GM12878 (cell line): ENCODE data around the gene C5orf15. TPM values are rescaled to one million over a fixed set of nuclear protein-coding genes. Genes with fewer than 3 reads are reported as not detected.

Source experiments
- ATAC-seq: fragments of 200-7000 bp; cut with Tn5 transposase; 3 replicates; pipeline ENCODE4 v1.9.1; 2020; ENCODE audit warnings: mild to moderate bottlenecking, moderate library complexity
- BruUV-seq: library from RNA; stranded (reverse); fragments of 400-500 nt; replicated peaks from 2 replicates; lab custom pipeline; 2021; lab: Mats Ljungman, UMichigan
- CTCF ChIA-PET: fragments of 300-600 bp; sonication (Branson Sonifier 250); formaldehyde crosslinking; extraction: SDS; loops from one replicate; lab custom pipeline; 2021; ENCODE audit warnings: inconsistent platforms; lab: Yijun Ruan, JAX
- POLR2A ChIA-PET: fragments of 350-600 bp; formaldehyde crosslinking; extraction: SDS; loops from one replicate; lab custom pipeline; 2021; ENCODE audit warnings: inconsistent platforms; lab: Charles Lee
- RAD21 ChIA-PET: fragments of 300-600 bp; sonication (Branson Sonifier 250); formaldehyde crosslinking; loops from one replicate; lab custom pipeline; 2023; ENCODE audit warnings: antibody characterized with exemption; ENCODE audit not compliant: unreplicated experiment; lab: Charles Lee
- SMC1A ChIA-PET: fragments of 300-600 bp; sonication (Branson Sonifier 250); formaldehyde crosslinking; loops from one replicate; lab custom pipeline; 2023; ENCODE audit not compliant: unreplicated experiment, uncharacterized antibody; lab: Charles Lee
- DNase-seq: peaks from one replicate; pipeline ENCODE4 v3.0.0-alpha.2; 2011; ENCODE audit warnings: low read depth, low spot score
- FAIRE-seq: peaks from 3 replicates; lab custom pipeline; 2011; peaks lifted over from hg19 to GRCh38; lab: Jason Lieb, UNC
- H2AFZ ChIP-seq: 2 replicates; pipeline ENCODE4 v1.6.0; 2011; ENCODE audit warnings: low read depth, low read length, control low read depth; ENCODE audit not compliant: control insufficient read depth
- H3K27ac ChIP-seq: 2 replicates; pipeline ENCODE4 v1.5.1; 2011; ENCODE audit warnings: control low read depth; ENCODE audit not compliant: control insufficient read depth, insufficient read depth
- H3K27me3 ChIP-seq, 2 experiments: replicated peaks in 1 of 2; 2 replicates each; pipeline versions ENCODE4 v1.6.0 to v1.6.1; 2011; ENCODE audit warnings: low read length in 1 of 2; ENCODE audit not compliant: control insufficient read depth in 2 of 2, insufficient read depth in 2 of 2
- H3K36me3 ChIP-seq, 2 experiments: 2 replicates each; pipeline ENCODE4 v1.5.1; 2011; ENCODE audit warnings: low read length in 1 of 2; ENCODE audit not compliant: control insufficient read depth in 2 of 2, insufficient read depth in 2 of 2
- H3K4me1 ChIP-seq: 2 replicates; pipeline ENCODE4 v1.6.1; 2011; ENCODE audit warnings: mild to moderate bottlenecking, low read length, moderate library complexity, mixed read lengths; ENCODE audit not compliant: control insufficient read depth, insufficient read depth
- H3K4me2 ChIP-seq: 2 replicates; pipeline ENCODE4 v1.6.0; 2011; ENCODE audit warnings: control low read depth; ENCODE audit not compliant: control insufficient read depth, insufficient read depth
- H3K4me3 ChIP-seq: fragments of 200-600 bp; sonication (generic); 2 replicates; pipeline ENCODE4 v1.5.1; 2016
- H3K79me2 ChIP-seq: 2 replicates; pipeline ENCODE4 v1.6.0; 2011; ENCODE audit warnings: low read length; ENCODE audit not compliant: control insufficient read depth, insufficient read depth
- H3K9ac ChIP-seq: 2 replicates; pipeline ENCODE4 v1.8.0; 2011; ENCODE audit warnings: low read length, control low read depth, mixed read lengths; ENCODE audit not compliant: control insufficient read depth, insufficient read depth
- H3K9me3 ChIP-seq: replicated peaks from 3 replicates; pipeline ENCODE4 v1.5.1; 2011; ENCODE audit warnings: mild to moderate bottlenecking, low read length; ENCODE audit not compliant: control insufficient read depth, insufficient read depth
- H4K20me1 ChIP-seq: 2 replicates; pipeline ENCODE4 v1.6.0; 2011; ENCODE audit not compliant: control insufficient read depth, insufficient read depth
- ASH2L ChIP-seq: fragments of 300-600, 200-600 bp; sonication (generic); IDR thresholded peaks from 2 replicates; pipeline ENCODE4 v1.6.1; 2017; ENCODE audit warnings: low read depth, mild to moderate bottlenecking, borderline replicate concordance
- BCL11A ChIP-seq: IDR thresholded peaks from 2 replicates; pipeline ENCODE4 v1.6.1; 2011; ENCODE audit warnings: low read depth, low read length
- EED ChIP-seq: sonication (generic); IDR thresholded peaks from 2 replicates; pipeline ENCODE4 v1.6.1; 2016; ENCODE audit warnings: antibody characterized with exemption, low read depth
- NRF1 ChIP-seq: conservative IDR thresholded peaks from 2 replicates; pipeline ENCODE4 v1.6.1; 2011; ENCODE audit warnings: mild to moderate bottlenecking, low read depth, low read length, improper control_type of control experiment
- POU2F2 ChIP-seq: IDR thresholded peaks from 3 replicates; pipeline ENCODE4 v1.6.1; 2011; ENCODE audit warnings: low read depth, mild to moderate bottlenecking, low read length, borderline replicate concordance
- RUNX3 ChIP-seq: IDR thresholded peaks from 2 replicates; pipeline ENCODE4 v1.6.1; 2012; ENCODE audit warnings: low read length, inconsistent platforms
- STAT3 ChIP-seq: IDR thresholded peaks from 2 replicates; pipeline ENCODE4 v1.6.1; 2011; ENCODE audit warnings: low read depth, low read length, improper control_type of control experiment
- SUPT20H ChIP-seq: IDR thresholded peaks from 2 replicates; pipeline ENCODE4 v1.6.1; 2011; ENCODE audit warnings: low read depth, mild to moderate bottlenecking, low read length, moderate library complexity, borderline replicate concordance; ENCODE audit not compliant: control insufficient read depth
- ZNF622 ChIP-seq: fragments of 450-650 bp; IDR thresholded peaks from 2 replicates; pipeline ENCODE4 v1.6.1; 2017; ENCODE audit warnings: mild to moderate bottlenecking, inconsistent platforms
- WGBS: methylation state at CpG from one replicate; pipeline ENCODE4 v1.1.6; 2016; ENCODE audit warnings: low lambda C conversion rate; ENCODE audit not compliant: insufficient replicate concordance, insufficient coverage; ENCODE audit errors: missing lambda C conversion rate; 5-methylcytosine and 5-hydroxymethylcytosine counted together
- in situ Hi-C: fragments of 300-500 bp; cut with MboI; formaldehyde crosslinking; loops from 9 replicates; pipeline ENCODE4 v1.14.3; 2018; ENCODE audit warnings: mixed read lengths
- intact Hi-C: fragments of 100-400 bp; cut with micrococcal nuclease; formaldehyde crosslinking; loops from one replicate; pipeline ENCODE4 v1.14.2; 2022; ENCODE audit not compliant: unreplicated experiment
- polyA plus RNA-seq, 11 experiments: library from polyadenylated mRNA; depleted of rRNA in 4 of 11; unstranded in 6 of 11; stranded (reverse) in 5 of 11; fragments of >200 nt; fragmentation: Nextera tagmentation in 4 of 11; fragmentation: Illumina TruSeq in 1 of 11; extraction: Ambion mirVana in 4 of 11; extraction: Trizol in 1 of 11; gene quantifications; 1 replicate in 1 of 11; 2 replicates in 10 of 11; pipeline versions ENCODE4 v1.2.1 to v1.2.3, GENCODE V29; 2011 to 2016; ENCODE audit warnings: inconsistent platforms in 2 of 11, missing spikeins in 2 of 11, low read depth in 1 of 11
- total RNA-seq, 4 experiments: library from RNA; depleted of rRNA in 3 of 4; stranded (reverse); fragments of >200 nt in 3 of 4; fragmentation: Illumina TruSeq in 1 of 4; extraction: Trizol in 1 of 4; gene quantifications; 2 replicates each; pipeline versions ENCODE4 v1.2.1 to v1.2.3, GENCODE V29; 2013 to 2021
- TF ChIP-seq, protein P1 (sequence below): fragments of 450-650 bp; IDR thresholded peaks from 2 replicates; pipeline ENCODE4 v1.6.1; 2016; ENCODE audit warnings: mild to moderate bottlenecking
- TF ChIP-seq, protein P2 (sequence below): IDR thresholded peaks from 2 replicates; pipeline ENCODE4 v1.6.1; 2012; ENCODE audit warnings: low read depth, low read length, improper control_type of control experiment
- TF ChIP-seq, protein P3 (sequence below): fragments of 450-650 bp; IDR thresholded peaks from 2 replicates; pipeline ENCODE4 v1.6.1; 2017; ENCODE audit warnings: low read depth, mild to moderate bottlenecking, moderate library complexity
- TF ChIP-seq, protein P4 (sequence below): fragments of 450-650 bp; IDR thresholded peaks from 2 replicates; pipeline ENCODE4 v1.6.1; 2016; ENCODE audit warnings: mild to moderate bottlenecking
- TF ChIP-seq, protein P5 (sequence below): fragments of 150-350 bp; IDR thresholded peaks from 2 replicates; pipeline ENCODE4 v1.6.1; 2014; ENCODE audit warnings: mild to moderate bottlenecking, low read depth, low read length

The C5orf15 gene
- total and polyA plus RNA-seq, 10 of the 15 experiments (the other 5 are each of a cell fraction or from before 2014, with no cell fraction given): 21.7 to 69.6 (median 46.0) TPM

DNA sequence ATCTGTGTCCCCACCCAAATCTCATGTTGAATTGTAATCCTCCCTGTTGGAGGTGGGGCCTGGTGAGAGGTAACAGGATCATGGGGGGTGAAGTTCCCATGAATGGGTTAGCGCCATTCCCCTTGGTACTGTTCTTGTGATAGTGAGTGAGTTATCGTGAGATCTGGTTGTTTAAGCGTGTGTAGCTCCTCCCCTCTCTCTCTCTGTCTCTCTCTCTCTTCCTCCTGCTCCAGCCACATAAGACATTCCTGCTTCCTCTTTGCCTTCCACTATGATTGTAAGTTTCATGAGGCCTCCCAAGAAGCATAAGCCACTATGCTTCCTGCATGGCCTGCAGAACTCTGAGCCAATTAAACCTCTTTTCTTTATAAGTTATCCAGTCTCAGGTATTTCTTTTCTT, 28.8 kb downstream of the C5orf15 start:
- RAD21 ChIA-PET: interaction anchor here (1.1 to 2.0 kb wide), 7 partner anchors 10 to 114 kb away, joined by 3 to 8 read pairs (median 4); no protein-coding TSS in a partner anchor
- no peaks in the 10 kb centered on the region for H3K27me3 ChIP-seq
- TF ChIP-seq NRF1 (no peak), RUNX3 (0 out of 2 replicates have a peak, but pooled peaks have one; percentile 23), EED (peak; percentile 50; the same call in 1 of the 2 replicates), STAT3 (no peak), BCL11A (no peak), ASH2L (no peak), ZNF622 (no peak), POU2F2 (no peak), SUPT20H (no peak)
- TF ChIP-seq, protein P1, sequence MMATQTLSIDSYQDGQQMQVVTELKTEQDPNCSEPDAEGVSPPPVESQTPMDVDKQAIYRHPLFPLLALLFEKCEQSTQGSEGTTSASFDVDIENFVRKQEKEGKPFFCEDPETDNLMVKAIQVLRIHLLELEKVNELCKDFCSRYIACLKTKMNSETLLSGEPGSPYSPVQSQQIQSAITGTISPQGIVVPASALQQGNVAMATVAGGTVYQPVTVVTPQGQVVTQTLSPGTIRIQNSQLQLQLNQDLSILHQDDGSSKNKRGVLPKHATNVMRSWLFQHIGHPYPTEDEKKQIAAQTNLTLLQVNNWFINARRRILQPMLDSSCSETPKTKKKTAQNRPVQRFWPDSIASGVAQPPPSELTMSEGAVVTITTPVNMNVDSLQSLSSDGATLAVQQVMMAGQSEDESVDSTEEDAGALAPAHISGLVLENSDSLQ: no peak
- TF ChIP-seq, protein P2, sequence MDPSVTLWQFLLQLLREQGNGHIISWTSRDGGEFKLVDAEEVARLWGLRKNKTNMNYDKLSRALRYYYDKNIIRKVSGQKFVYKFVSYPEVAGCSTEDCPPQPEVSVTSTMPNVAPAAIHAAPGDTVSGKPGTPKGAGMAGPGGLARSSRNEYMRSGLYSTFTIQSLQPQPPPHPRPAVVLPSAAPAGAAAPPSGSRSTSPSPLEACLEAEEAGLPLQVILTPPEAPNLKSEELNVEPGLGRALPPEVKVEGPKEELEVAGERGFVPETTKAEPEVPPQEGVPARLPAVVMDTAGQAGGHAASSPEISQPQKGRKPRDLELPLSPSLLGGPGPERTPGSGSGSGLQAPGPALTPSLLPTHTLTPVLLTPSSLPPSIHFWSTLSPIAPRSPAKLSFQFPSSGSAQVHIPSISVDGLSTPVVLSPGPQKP: no peak
- TF ChIP-seq, protein P3, sequence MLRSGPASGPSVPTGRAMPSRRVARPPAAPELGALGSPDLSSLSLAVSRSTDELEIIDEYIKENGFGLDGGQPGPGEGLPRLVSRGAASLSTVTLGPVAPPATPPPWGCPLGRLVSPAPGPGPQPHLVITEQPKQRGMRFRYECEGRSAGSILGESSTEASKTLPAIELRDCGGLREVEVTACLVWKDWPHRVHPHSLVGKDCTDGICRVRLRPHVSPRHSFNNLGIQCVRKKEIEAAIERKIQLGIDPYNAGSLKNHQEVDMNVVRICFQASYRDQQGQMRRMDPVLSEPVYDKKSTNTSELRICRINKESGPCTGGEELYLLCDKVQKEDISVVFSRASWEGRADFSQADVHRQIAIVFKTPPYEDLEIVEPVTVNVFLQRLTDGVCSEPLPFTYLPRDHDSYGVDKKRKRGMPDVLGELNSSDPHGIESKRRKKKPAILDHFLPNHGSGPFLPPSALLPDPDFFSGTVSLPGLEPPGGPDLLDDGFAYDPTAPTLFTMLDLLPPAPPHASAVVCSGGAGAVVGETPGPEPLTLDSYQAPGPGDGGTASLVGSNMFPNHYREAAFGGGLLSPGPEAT: no peak
- TF ChIP-seq, protein P4, sequence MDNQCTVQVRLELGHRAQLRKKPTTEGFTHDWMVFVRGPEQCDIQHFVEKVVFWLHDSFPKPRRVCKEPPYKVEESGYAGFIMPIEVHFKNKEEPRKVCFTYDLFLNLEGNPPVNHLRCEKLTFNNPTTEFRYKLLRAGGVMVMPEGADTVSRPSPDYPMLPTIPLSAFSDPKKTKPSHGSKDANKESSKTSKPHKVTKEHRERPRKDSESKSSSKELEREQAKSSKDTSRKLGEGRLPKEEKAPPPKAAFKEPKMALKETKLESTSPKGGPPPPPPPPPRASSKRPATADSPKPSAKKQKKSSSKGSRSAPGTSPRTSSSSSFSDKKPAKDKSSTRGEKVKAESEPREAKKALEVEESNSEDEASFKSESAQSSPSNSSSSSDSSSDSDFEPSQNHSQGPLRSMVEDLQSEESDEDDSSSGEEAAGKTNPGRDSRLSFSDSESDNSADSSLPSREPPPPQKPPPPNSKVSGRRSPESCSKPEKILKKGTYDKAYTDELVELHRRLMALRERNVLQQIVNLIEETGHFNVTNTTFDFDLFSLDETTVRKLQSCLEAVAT: no peak
- TF ChIP-seq, protein P5, sequence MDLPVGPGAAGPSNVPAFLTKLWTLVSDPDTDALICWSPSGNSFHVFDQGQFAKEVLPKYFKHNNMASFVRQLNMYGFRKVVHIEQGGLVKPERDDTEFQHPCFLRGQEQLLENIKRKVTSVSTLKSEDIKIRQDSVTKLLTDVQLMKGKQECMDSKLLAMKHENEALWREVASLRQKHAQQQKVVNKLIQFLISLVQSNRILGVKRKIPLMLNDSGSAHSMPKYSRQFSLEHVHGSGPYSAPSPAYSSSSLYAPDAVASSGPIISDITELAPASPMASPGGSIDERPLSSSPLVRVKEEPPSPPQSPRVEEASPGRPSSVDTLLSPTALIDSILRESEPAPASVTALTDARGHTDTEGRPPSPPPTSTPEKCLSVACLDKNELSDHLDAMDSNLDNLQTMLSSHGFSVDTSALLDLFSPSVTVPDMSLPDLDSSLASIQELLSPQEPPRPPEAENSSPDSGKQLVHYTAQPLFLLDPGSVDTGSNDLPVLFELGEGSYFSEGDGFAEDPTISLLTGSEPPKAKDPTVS: no peak
- TF ChIP-seq, all 136 proteins: peak for 2
- Histone ChIP-seq H3K27ac (peak overlapping the region; percentile 70), H2AFZ (peak overlapping the region; percentile 9), H3K4me1 (peaks cover 33% of the 10 kb centered on the region), H4K20me1 (no peaks in the 10 kb centered on the region), H3K9ac (no peak overlapping the region), H3K36me3 (no peaks in the 10 kb centered on the region), H3K79me2 (no peaks in the 10 kb centered on the region), H3K9me3 (no peaks in the 10 kb centered on the region; the same call in 2 of the 3 replicates), H3K4me3 (no peak overlapping the region), H3K4me2 (peak overlapping the region; percentile 31)
- DNase-seq: no peak
- FAIRE-seq: peak; percentile 65
- WGBS: 94% methylated on average over 3 of the region's 3 CpGs
- intact Hi-C loops (loop anchor here (5.0 kb wide), 1 partner anchor 187 kb away; no protein-coding TSS in a partner anchor), in situ Hi-C loops (loop anchor here (5.0 to 10.0 kb wide), 2 partner anchors 385 to 517 kb away; no protein-coding TSS in a partner anchor)
- POLR2A ChIA-PET: interaction anchor here (0.7 kb wide), 1 partner anchor 57 kb away, joined by 3 read pairs; no protein-coding TSS in a partner anchor
- CTCF ChIA-PET: interaction anchor here (1.2 to 3.0 kb wide), 7 partner anchors 9 to 118 kb away, joined by 3 to 24 read pairs (median 5); no protein-coding TSS in a partner anchor
- SMC1A ChIA-PET: interaction anchor here (1.2 to 4.1 kb wide), 9 partner anchors 10 to 100 kb away, joined by 3 to 30 read pairs (median 7); no protein-coding TSS in a partner anchor
- BruUV-seq: no TSS peak
- ATAC-seq: no peak
